Tibial nerve (tissue), 4 donors: ENCODE measurements around the gene KRTAP20-3.

Experiments used
- EP300 ChIP-seq, 2 donors: sonication (generic); formaldehyde crosslinking; IDR thresholded peaks; one replicate each; pipeline ENCODE4 v1.6.1; 2017; ENCODE audit warnings: antibody characterized with exemption in 2 of 2, mild to moderate bottlenecking in 1 of 2
- POLR2A ChIP-seq, 2 donors: fragments of 450-650 bp; IDR thresholded peaks; one replicate each; pipeline ENCODE4 v1.6.1; 2017; ENCODE audit warnings: antibody characterized with exemption in 2 of 2, mild to moderate bottlenecking in 2 of 2, moderate library complexity in 2 of 2
- TF ChIP-seq, protein P1 (sequence below), 5 experiments: fragments of 200-600 bp in 3 of 5; fragments of 450-650 bp in 2 of 5; sonication (generic) in 3 of 5; IDR thresholded peaks; one replicate each; pipeline ENCODE4 v1.5.1; 2016 to 2019; ENCODE audit warnings: antibody characterized with exemption in 5 of 5, mild to moderate bottlenecking in 3 of 5, moderate library complexity in 2 of 5

- no peak for TF ChIP-seq POLR2A (IDR thresholded peaks at IDR 0.05)
- TF ChIP-seq, protein P1, sequence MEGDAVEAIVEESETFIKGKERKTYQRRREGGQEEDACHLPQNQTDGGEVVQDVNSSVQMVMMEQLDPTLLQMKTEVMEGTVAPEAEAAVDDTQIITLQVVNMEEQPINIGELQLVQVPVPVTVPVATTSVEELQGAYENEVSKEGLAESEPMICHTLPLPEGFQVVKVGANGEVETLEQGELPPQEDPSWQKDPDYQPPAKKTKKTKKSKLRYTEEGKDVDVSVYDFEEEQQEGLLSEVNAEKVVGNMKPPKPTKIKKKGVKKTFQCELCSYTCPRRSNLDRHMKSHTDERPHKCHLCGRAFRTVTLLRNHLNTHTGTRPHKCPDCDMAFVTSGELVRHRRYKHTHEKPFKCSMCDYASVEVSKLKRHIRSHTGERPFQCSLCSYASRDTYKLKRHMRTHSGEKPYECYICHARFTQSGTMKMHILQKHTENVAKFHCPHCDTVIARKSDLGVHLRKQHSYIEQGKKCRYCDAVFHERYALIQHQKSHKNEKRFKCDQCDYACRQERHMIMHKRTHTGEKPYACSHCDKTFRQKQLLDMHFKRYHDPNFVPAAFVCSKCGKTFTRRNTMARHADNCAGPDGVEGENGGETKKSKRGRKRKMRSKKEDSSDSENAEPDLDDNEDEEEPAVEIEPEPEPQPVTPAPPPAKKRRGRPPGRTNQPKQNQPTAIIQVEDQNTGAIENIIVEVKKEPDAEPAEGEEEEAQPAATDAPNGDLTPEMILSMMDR (IDR thresholded peaks at IDR 0.05), result no peak
- no peak for TF ChIP-seq EP300 (IDR thresholded peaks at IDR 0.05)
These were observed 26.5 kb upstream of the KRTAP20-3 start, which contains the start of gene KRTAP20-1 for GRCh38 chr21:30616125-30616524.
